Fibroblast of lung (primary cell): ENCODE data around the gene RASA1.

ENCODE experiments used
- CTCF ChIP-seq, 2 donors: IDR thresholded peaks in 1 of 2; conservative IDR thresholded peaks in 1 of 2; 1 replicate in 1 of 2; 2 replicates in 1 of 2; pipeline ENCODE4 v1.5.1; 2011 to 2012; ENCODE audit warnings: low read length in 2 of 2, control low read depth in 1 of 2, inconsistent platforms in 1 of 2, low read depth in 1 of 2, mild to moderate bottlenecking in 1 of 2
- EZH2 ChIP-seq: IDR thresholded peaks from 2 replicates; pipeline ENCODE4 v1.5.1; 2012; ENCODE audit warnings: low read length, control low read depth, mild to moderate bottlenecking; ENCODE audit errors: missing control alignments

GRCh38 chr5:87388129-87388528 lies 120.4 kb downstream of the RASA1 start:
- no peak for TF ChIP-seq CTCF (conservative IDR thresholded peaks at IDR 0.05 in 1 of 2, IDR thresholded peaks at IDR 0.05 in 1 of 2; ENCODE audit: low read depth in 1 of 2, low read length in 2 of 2)
- TF ChIP-seq EZH2 = no peak
